ENCODE results near the gene ACBD6. TPM values are rescaled to one million over a fixed set of nuclear protein-coding genes. Genes with fewer than 3 reads are reported as not detected.

The ACBD6 gene
- total RNA-seq, 3 donors from 2014 or later (not counting 1 experiment from before 2014, with no cell fraction given): 29.8 to 47.3 (median 41.9) TPM

- Histone ChIP-seq H3K36me3 (ENCODE audit: control insufficient read depth, insufficient read depth, low read length) (no peaks in the 10 kb centered on the region), H3K4me1 (ENCODE audit: control insufficient read depth, insufficient read depth, low read length) (no peaks in the 10 kb centered on the region), H3K9me3 (ENCODE audit: control insufficient read depth, insufficient read depth, low read length) (no peaks in the 10 kb centered on the region), H3K27ac (ENCODE audit: low read length) (no peak overlapping the region), H3K27me3 (ENCODE audit: control insufficient read depth, insufficient read depth, low read length) (no peaks in the 10 kb centered on the region), H3K4me3 (ENCODE audit: low read length) (no peak overlapping the region)
- no peak overlapping the region for H3K4me3 Mint-ChIP-seq
- no peaks in the 10 kb centered on the region for H3K9me3 Mint-ChIP-seq
- TF ChIP-seq CTCF (IDR thresholded peaks at IDR 0.05): no peak
- WGBS (ENCODE audit: insufficient coverage): 85% methylated on average over 8 of the region's 9 CpGs
- H3K36me3 Mint-ChIP-seq: no peaks in the 10 kb centered on the region
- H3K27me3 Mint-ChIP-seq (ENCODE audit: low read depth in 2 of 2): peaks cover 2 to 18% of the 10 kb centered on the region in 2 donors
- H3K4me1 Mint-ChIP-seq: no peaks in the 10 kb centered on the region
- no peak for DNase-seq
- H3K27ac Mint-ChIP-seq: no peak overlapping the region
- intact Hi-C loops (cut with micrococcal nuclease): no loop called here
- ATAC-seq: no peak
Measured at GRCh38 chr1:180542113-180542837, 39.9 kb upstream of the ACBD6 start.

DNA sequence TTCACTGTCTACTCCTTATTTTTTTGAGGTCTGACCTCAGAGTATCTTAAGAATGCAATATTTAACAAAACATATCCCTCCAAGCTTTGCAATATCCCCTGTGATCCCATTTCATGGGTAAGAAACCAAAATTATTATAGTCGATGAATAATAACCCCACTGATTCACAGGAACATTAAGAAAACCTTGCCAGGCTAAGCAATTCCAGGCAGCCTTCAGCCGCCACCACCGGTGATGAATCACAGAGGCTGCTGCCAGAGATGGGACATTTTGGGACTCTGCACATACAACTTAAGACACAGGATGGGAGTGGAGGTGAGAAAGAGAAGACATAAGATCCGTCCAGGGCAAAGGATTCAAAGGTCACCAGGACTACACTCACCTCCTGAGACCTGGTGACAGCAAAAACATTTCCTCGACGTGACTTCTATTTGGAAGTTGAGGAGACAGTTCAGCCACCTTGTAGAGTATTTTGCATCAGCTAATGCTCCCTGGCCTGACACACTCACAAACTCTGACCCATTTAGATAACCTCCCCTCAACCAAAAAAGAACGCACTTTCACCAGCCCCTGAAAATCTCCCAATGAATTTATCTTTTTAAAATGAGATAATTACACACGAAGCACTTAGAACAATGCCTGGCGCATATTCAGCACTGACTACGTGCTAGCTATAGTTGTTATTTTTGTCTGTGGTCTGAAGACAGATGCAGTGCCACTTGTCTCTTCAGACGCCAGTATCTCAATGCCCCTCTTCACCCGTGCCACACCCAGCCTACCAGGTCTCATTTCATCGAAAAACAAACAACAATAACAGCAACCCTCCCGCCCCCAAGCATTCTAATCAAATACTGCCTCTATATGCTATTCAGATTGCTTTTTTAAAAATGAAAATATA is 38.6 kb upstream of the ACBD6 start:
- no peak overlapping the region for H3K27ac Mint-ChIP-seq
- DNase-seq (no peak), ATAC-seq (no peak)
- no peak overlapping the region for H3K4me3 Mint-ChIP-seq
- WGBS (ENCODE audit: insufficient coverage): 91% methylated on average over 14 of the region's 14 CpGs
- H3K9me3 ChIP-seq (ENCODE audit: control insufficient read depth, insufficient read depth, low read length): no peaks in the 10 kb centered on the region
- H3K36me3 Mint-ChIP-seq: no peaks in the 10 kb centered on the region
- H3K36me3 ChIP-seq (ENCODE audit: control insufficient read depth, insufficient read depth, low read length): no peaks in the 10 kb centered on the region
- H3K4me3 ChIP-seq (ENCODE audit: low read length): no peak overlapping the region
- H3K27ac ChIP-seq (ENCODE audit: low read length): no peak overlapping the region
- no peaks in the 10 kb centered on the region for H3K4me1 ChIP-seq (ENCODE audit: control insufficient read depth, insufficient read depth, low read length)
- H3K9me3 Mint-ChIP-seq: no peaks in the 10 kb centered on the region
- no peaks in the 10 kb centered on the region for H3K27me3 ChIP-seq (ENCODE audit: control insufficient read depth, insufficient read depth, low read length)
- H3K4me1 Mint-ChIP-seq: no peaks in the 10 kb centered on the region
- intact Hi-C loops (cut with micrococcal nuclease): no loop called here
- peaks cover 6 to 26% of the 10 kb centered on the region in 2 donors for H3K27me3 Mint-ChIP-seq (ENCODE audit: low read depth in 2 of 2)
- no peak for TF ChIP-seq CTCF (IDR thresholded peaks at IDR 0.05)

DNA sequence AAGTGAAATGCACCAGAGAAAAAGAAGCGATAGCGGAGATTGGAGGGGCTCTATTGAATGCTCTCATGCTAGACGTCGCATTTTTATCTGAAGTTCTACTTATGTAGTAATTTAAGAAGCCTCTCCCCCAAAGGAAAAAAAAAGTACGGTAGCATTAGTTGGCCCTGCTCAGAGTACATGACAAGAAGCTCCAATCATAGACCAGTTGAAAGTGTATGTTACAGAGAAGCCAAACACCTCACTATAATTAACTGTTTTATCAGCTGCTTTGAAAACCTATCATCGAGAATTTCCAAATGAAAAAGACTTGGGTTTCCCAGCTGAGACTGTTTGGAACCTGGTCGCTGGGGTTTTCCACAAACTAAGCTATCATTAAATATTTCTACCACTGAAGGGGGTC is 36.8 kb upstream of the ACBD6 start:
- peaks cover 6 to 30% of the 10 kb centered on the region in 2 donors for H3K27me3 Mint-ChIP-seq (ENCODE audit: low read depth in 2 of 2)
- H3K27ac ChIP-seq (ENCODE audit: low read length): no peak overlapping the region
- H3K36me3 Mint-ChIP-seq: no peaks in the 10 kb centered on the region
- no peak overlapping the region for H3K27ac Mint-ChIP-seq
- intact Hi-C loops (cut with micrococcal nuclease): no loop called here
- no peaks in the 10 kb centered on the region for H3K4me1 ChIP-seq (ENCODE audit: control insufficient read depth, insufficient read depth, low read length)
- no peaks in the 10 kb centered on the region for H3K9me3 ChIP-seq (ENCODE audit: control insufficient read depth, insufficient read depth, low read length)
- 90% methylated on average over 6 of the region's 7 CpGs for WGBS (ENCODE audit: insufficient coverage)
- no peak for DNase-seq
- no peaks in the 10 kb centered on the region for H3K4me1 Mint-ChIP-seq
- no peak overlapping the region for H3K4me3 Mint-ChIP-seq
- no peak overlapping the region for H3K4me3 ChIP-seq (ENCODE audit: low read length)
- no peaks in the 10 kb centered on the region for H3K9me3 Mint-ChIP-seq
- ATAC-seq: no peak
- H3K27me3 ChIP-seq (ENCODE audit: control insufficient read depth, insufficient read depth, low read length): no peaks in the 10 kb centered on the region
- TF ChIP-seq CTCF (IDR thresholded peaks at IDR 0.05): no peak
- H3K36me3 ChIP-seq (ENCODE audit: control insufficient read depth, insufficient read depth, low read length): no peaks in the 10 kb centered on the region
